HepG2 (cell line): ENCODE measurements around the gene SFRP4. TPM values are rescaled to one million over a fixed set of nuclear protein-coding genes. Genes with fewer than 3 reads are reported as not detected.

Experiments used
- polyA plus RNA-seq, 8 experiments: library from polyadenylated mRNA; depleted of rRNA in 3 of 8; stranded (reverse) in 7 of 8; unstranded in 1 of 8; fragments of >200 nt; fragmentation: Illumina TruSeq in 4 of 8; extraction: Trizol in 4 of 8; gene quantifications; 2 replicates each; pipeline versions ENCODE4 v1.2.1 to v1.2.3, GENCODE V29; 2011 to 2016; ENCODE audit warnings: low read depth in 4 of 8, missing spikeins in 1 of 8, mixed read lengths in 1 of 8; ENCODE audit not compliant: insufficient read depth in 1 of 8
- total RNA-seq, 5 experiments: library from RNA; depleted of rRNA; stranded (reverse); fragments of >200 nt; fragmentation: Illumina TruSeq; extraction: Trizol; gene quantifications; 2 replicates each; pipeline ENCODE4 v1.2.3, GENCODE V29; 2016; ENCODE audit warnings: low read depth in 1 of 5

Gene SFRP4
- total and polyA plus RNA-seq, 2 of the 13 experiments (the other 11 are each of a cell fraction or from before 2014, with no cell fraction given) = 0.96 to 1.8 TPM

Other genes starting within 250 kb of the SFRP4 start
- not detected in 2 replicates for gene GPR141, start 233.1 kb downstream of the SFRP4 start, total RNA-seq (2016; rRNA removed; fragmentation: Illumina TruSeq; extraction: Trizol)
- gene GPR141, start 233.1 kb downstream of the SFRP4 start, polyA plus RNA-seq (2011; rRNA removed) = not detected in 2 replicates
- gene NME8, start 68.2 kb downstream of the SFRP4 start, total RNA-seq (2016; rRNA removed; fragmentation: Illumina TruSeq; extraction: Trizol) = not detected in 2 replicates
- gene NME8, start 68.2 kb downstream of the SFRP4 start, polyA plus RNA-seq (2011; rRNA removed) = not detected in 2 replicates
- gene EPDR1, start 3.8 kb upstream of the SFRP4 start, total RNA-seq (2016; rRNA removed; fragmentation: Illumina TruSeq; extraction: Trizol) = 27.3 and 38.3 TPM in 2 replicates
- gene EPDR1, start 3.8 kb upstream of the SFRP4 start, polyA plus RNA-seq (2011; rRNA removed) = 48.6 and 50.2 TPM in 2 replicates